ENCODE data around the gene MFSD8. TPM values are rescaled to one million over a fixed set of nuclear protein-coding genes. Genes with fewer than 3 reads are reported as not detected.

Gene MFSD8
- total and polyA plus RNA-seq, 2 of the 8 experiments (the other 6 are each of a cell fraction or from before 2014, with no cell fraction given): 9.2 to 15.8 TPM

GRCh38 chr4:127920521-127920920 is 44.5 kb downstream of the MFSD8 start:
- no peak overlapping the region for H3K14ac ChIP-seq (ENCODE audit: insufficient read length)
- H2BK15ac ChIP-seq (ENCODE audit: low read length): no peak overlapping the region
- H3K4me3 ChIP-seq (ENCODE audit: extremely low read depth in 1 of 4, insufficient read depth in 2 of 4, low read depth in 3 of 4, low read length in 4 of 4): no peak overlapping the region
- H3K27me3 ChIP-seq (replicated peaks in 1 of 4; ENCODE audit: control insufficient read depth in 3 of 4, extremely low read depth in 1 of 4, insufficient read depth in 3 of 4, low read length in 3 of 4): no peaks in the 10 kb centered on the region
- no peak overlapping the region for H2BK12ac ChIP-seq (ENCODE audit: low read depth, low read length)
- ChIA-PET POLR2A (ENCODE audit: partially characterized antibody) (no interaction called here), CTCF (ENCODE audit: partially characterized antibody) (no interaction called here)
- no peak overlapping the region for H3K27ac ChIP-seq (ENCODE audit: low read depth, low read length)
- FAIRE-seq (no peak), DNase-seq (ENCODE audit: low read depth in 1 of 2, low spot score in 2 of 2) (no peak)
- no peak overlapping the region for H3K4me2 ChIP-seq (ENCODE audit: insufficient read depth in 1 of 2, low read depth in 2 of 2, low read length in 2 of 2)
- WGBS, 2 experiments (ENCODE audit: extremely low coverage in 1 of 2, insufficient coverage in 1 of 2, insufficient read length in 1 of 2, insufficient replicate concordance in 2 of 2, low coverage in 1 of 2, low lambda C conversion rate in 2 of 2, missing lambda C conversion rate in 1 of 2): 95% methylated on average over 3 of the region's 3 CpGs; no CpG with 5 or more reads in 1 of the 2 experiments
- no peak overlapping the region for H2AK5ac ChIP-seq (ENCODE audit: low read depth, low read length)
- H3K79me1 ChIP-seq (ENCODE audit: low read depth, low read length): no peaks in the 10 kb centered on the region
- no peaks in the 10 kb centered on the region for H3K23me2 ChIP-seq (ENCODE audit: low read depth, low read length)
- H2AFZ ChIP-seq (ENCODE audit: low read length): no peak overlapping the region
- no peak overlapping the region for H4K5ac ChIP-seq (ENCODE audit: insufficient read length, low read depth, low read length)
- no peak overlapping the region for H4K8ac ChIP-seq (ENCODE audit: extremely low read depth, insufficient read depth, low read length)
- no peak overlapping the region for H3K9ac ChIP-seq (replicated peaks in 1 of 4; ENCODE audit: extremely low read depth in 1 of 4, low read depth in 3 of 4, low read length in 3 of 4)
- H3K9me3 ChIP-seq (ENCODE audit: insufficient read depth in 2 of 2, low read depth in 1 of 2, low read length in 1 of 2): no peaks in the 10 kb centered on the region
- no peak overlapping the region for H2BK120ac ChIP-seq (replicated peaks; ENCODE audit: low read depth, low read length)
- H3K4ac ChIP-seq (replicated peaks; ENCODE audit: insufficient read length, low read depth, low read length): no peak overlapping the region
- H3K79me2 ChIP-seq (ENCODE audit: control insufficient read depth in 1 of 2, insufficient read depth in 2 of 2, low read length in 2 of 2): no peaks in the 10 kb centered on the region
- H3K56ac ChIP-seq (replicated peaks; ENCODE audit: insufficient read length, low read depth, low read length): no peak overlapping the region
- H4K91ac ChIP-seq (replicated peaks; ENCODE audit: insufficient read length, low read length): no peak overlapping the region
- H2BK5ac ChIP-seq (ENCODE audit: low read depth, low read length): no peak overlapping the region
- H4K20me1 ChIP-seq (replicated peaks in 1 of 2; ENCODE audit: control insufficient read depth in 1 of 2, insufficient read depth in 2 of 2, low read length in 2 of 2): no peaks in the 10 kb centered on the region
- H3K23ac ChIP-seq (ENCODE audit: insufficient read length): no peak overlapping the region
- H3K4me1 ChIP-seq (replicated peaks in 1 of 4; ENCODE audit: control insufficient read depth in 3 of 4, insufficient read depth in 4 of 4, low read length in 3 of 4): no peaks in the 10 kb centered on the region
- H3K36me3 ChIP-seq (ENCODE audit: control insufficient read depth in 2 of 4, insufficient read depth in 4 of 4, low read length in 3 of 4): peaks cover 0 to 20% (median 6%) of the 10 kb centered on the region in 4 experiments; a peak in 6 of 8 replicates
- TF ChIP-seq ASH2L (IDR thresholded peaks at IDR 0.05; ENCODE audit: low read length): no peak
- no peak for TF ChIP-seq MAFK (IDR thresholded peaks at IDR 0.05; ENCODE audit: low read depth, low read length)
- TF ChIP-seq GABPA (IDR thresholded peaks at IDR 0.05; ENCODE audit: borderline replicate concordance, insufficient read depth, low read length): no peak
- TF ChIP-seq TCF12 (IDR thresholded peaks at IDR 0.05; ENCODE audit: low read depth, low read length): no peak
- no peak for TF ChIP-seq CEBPB (IDR thresholded peaks at IDR 0.05; ENCODE audit: low read depth, low read length)
- no peak for TF ChIP-seq BCL11A (IDR thresholded peaks at IDR 0.05; ENCODE audit: low read depth in 2 of 2, low read length in 2 of 2)
- TF ChIP-seq SP4 (IDR thresholded peaks at IDR 0.05; ENCODE audit: low read length): no peak
- no peak for TF ChIP-seq CTBP2 (IDR thresholded peaks at IDR 0.05; ENCODE audit: borderline replicate concordance, insufficient read depth, insufficient read length, low read length)
- no peak for TF ChIP-seq KDM1A (IDR thresholded peaks at IDR 0.05; ENCODE audit: borderline replicate concordance, low read length)
- TF ChIP-seq SRF (IDR thresholded peaks at IDR 0.05; ENCODE audit: low read depth, low read length): no peak
- TF ChIP-seq PHF8 (conservative IDR thresholded peaks at IDR 0.05; ENCODE audit: low read depth, low read length): no peak
- no peak for TF ChIP-seq NANOG (IDR thresholded peaks at IDR 0.05; ENCODE audit: insufficient read depth, low read depth, low read length, poor library complexity, severe bottlenecking)
- no peak for TF ChIP-seq CREB1 (IDR thresholded peaks at IDR 0.05)
- TF ChIP-seq TEAD4 (IDR thresholded peaks at IDR 0.05; ENCODE audit: low read depth, low read length): no peak
- TF ChIP-seq JUND (IDR thresholded peaks at IDR 0.05; ENCODE audit: low read length): no peak
- no peak overlapping the region for H2BK20ac ChIP-seq (ENCODE audit: low read length)
- H3K18ac ChIP-seq (ENCODE audit: extremely low read depth, low read length): no peak overlapping the region

Data from H1 (cell line).